ENCODE data around the gene AP2B1. TPM values are rescaled to one million over a fixed set of nuclear protein-coding genes. Genes with fewer than 3 reads are reported as not detected.

Gene AP2B1
- total RNA-seq, 1 donor from 2014 or later, result 330 TPM

DNA sequence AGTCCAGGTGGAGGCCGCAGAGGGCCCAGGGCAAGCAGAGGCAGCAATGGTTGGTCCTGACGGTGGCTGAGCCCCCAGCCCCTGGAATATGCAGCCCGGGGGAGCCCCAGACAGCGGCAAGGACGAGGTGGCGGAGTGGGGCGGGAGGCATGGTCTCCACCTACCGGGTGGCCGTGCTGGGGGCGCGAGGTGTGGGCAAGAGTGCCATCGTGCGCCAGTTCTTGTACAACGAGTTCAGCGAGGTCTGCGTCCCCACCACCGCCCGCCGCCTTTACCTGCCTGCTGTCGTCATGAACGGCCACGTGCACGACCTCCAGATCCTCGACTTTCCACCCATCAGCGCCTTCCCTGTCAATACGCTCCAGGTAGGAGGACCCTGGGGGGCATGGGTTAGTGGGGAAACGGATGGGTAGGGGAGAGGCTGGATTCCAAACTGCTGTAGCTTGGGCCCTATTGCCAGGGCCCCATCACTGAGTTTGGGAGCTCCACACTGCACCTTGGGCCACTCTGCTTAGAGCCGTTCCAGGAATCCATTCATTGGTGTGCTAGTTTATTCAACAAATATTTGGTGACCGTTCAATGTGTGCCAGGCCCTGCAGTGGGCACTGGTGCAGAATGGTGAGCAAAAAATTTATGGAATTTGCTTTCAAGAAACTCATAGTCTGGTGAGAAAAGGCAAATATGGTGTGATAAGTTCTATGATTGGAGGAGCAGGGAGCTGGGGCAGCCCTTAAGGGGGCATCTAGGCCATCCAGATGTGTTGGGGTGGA lies 148.1 kb downstream of the AP2B1 start:
- Mint-ChIP-seq H3K36me3 (ENCODE audit: low read depth, unreplicated experiment) (peaks cover 4% of the 10 kb centered on the region), H3K27ac (ENCODE audit: unreplicated experiment) (no peak overlapping the region)
- DNase-seq (ENCODE audit: low spot score), result no peak

GRCh38 chr17:35736236-35736635 lies 149.1 kb downstream of the AP2B1 start:
- Mint-ChIP-seq H3K27me3 (ENCODE audit: unreplicated experiment) (peaks cover 11% of the 10 kb centered on the region), H3K9me3 (ENCODE audit: unreplicated experiment) (no peaks in the 10 kb centered on the region), H3K36me3 (ENCODE audit: low read depth, unreplicated experiment) (peaks cover 4% of the 10 kb centered on the region), H3K4me1 (ENCODE audit: unreplicated experiment) (peaks cover under 1% of the 10 kb centered on the region), H3K27ac (ENCODE audit: unreplicated experiment) (no peak overlapping the region), H3K4me3 (ENCODE audit: unreplicated experiment) (no peak overlapping the region)
- no peak for DNase-seq (ENCODE audit: low spot score)
- TF ChIP-seq CTCF (IDR thresholded peaks at IDR 0.05; ENCODE audit: unreplicated experiment), result no peak

More for the DNA sequence above, 148.1 kb downstream of the AP2B1 start:
- Mint-ChIP-seq H3K27me3 (ENCODE audit: unreplicated experiment) (peaks cover 16% of the 10 kb centered on the region), H3K4me1 (ENCODE audit: unreplicated experiment) (peaks cover 9% of the 10 kb centered on the region), H3K4me3 (ENCODE audit: unreplicated experiment) (no peak overlapping the region), H3K9me3 (ENCODE audit: unreplicated experiment) (no peaks in the 10 kb centered on the region)
- no peak for TF ChIP-seq CTCF (IDR thresholded peaks at IDR 0.05; ENCODE audit: unreplicated experiment)

DNA sequence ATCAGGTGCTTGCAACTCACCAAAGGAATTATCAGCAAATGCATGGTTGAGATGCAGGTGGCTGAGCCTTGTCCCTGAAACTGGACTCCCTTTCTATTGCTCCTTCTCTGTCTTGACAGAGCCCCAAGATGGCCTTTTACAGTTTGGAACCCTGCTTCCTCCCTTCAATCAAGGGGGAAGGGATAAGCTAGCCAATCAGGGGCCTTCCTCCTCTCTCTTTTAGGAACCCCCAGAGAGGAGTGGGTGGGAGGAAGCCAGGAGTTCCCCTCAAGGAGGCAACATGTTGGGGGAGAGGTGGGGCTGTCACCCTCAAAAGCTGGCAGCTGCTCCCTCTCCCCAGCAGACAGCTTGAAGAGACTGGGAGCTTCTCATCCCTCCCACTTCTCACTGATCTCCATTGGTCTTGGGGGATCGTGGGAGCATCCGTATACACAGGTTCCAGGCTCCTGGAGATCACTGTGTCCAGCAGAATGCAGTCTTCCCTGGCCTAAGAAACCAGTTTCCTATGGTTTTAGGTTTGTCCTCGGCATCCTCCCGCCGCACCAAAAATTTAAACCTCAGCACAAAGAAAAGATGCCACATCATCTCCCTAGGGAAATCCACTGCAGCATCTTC lies 151.5 kb downstream of the AP2B1 start:
- peaks cover 19% of the 10 kb centered on the region for H3K27me3 Mint-ChIP-seq (ENCODE audit: unreplicated experiment)

GRCh38 chr17:35740216-35740615 lies 153.1 kb downstream of the AP2B1 start:
- Mint-ChIP-seq H3K27ac (ENCODE audit: unreplicated experiment) (no peak overlapping the region), H3K4me3 (ENCODE audit: unreplicated experiment) (no peak overlapping the region), H3K36me3 (ENCODE audit: low read depth, unreplicated experiment) (no peaks in the 10 kb centered on the region), H3K27me3 (ENCODE audit: unreplicated experiment) (peaks cover 14% of the 10 kb centered on the region), H3K9me3 (ENCODE audit: unreplicated experiment) (no peaks in the 10 kb centered on the region), H3K4me1 (ENCODE audit: unreplicated experiment) (peaks cover 4% of the 10 kb centered on the region)
- TF ChIP-seq CTCF (IDR thresholded peaks at IDR 0.05; ENCODE audit: unreplicated experiment), result no peak
- DNase-seq (ENCODE audit: low spot score), result no peak

More for the DNA sequence above, 151.5 kb downstream of the AP2B1 start:
- DNase-seq (ENCODE audit: low spot score), result no peak
- peaks cover 4% of the 10 kb centered on the region for H3K36me3 Mint-ChIP-seq (ENCODE audit: low read depth, unreplicated experiment)
- no peak overlapping the region for H3K4me3 Mint-ChIP-seq (ENCODE audit: unreplicated experiment)
- TF ChIP-seq CTCF (IDR thresholded peaks at IDR 0.05; ENCODE audit: unreplicated experiment), result no peak
- no peaks in the 10 kb centered on the region for H3K9me3 Mint-ChIP-seq (ENCODE audit: unreplicated experiment)
- H3K27ac Mint-ChIP-seq (ENCODE audit: unreplicated experiment), result no peak overlapping the region
- peaks cover 4% of the 10 kb centered on the region for H3K4me1 Mint-ChIP-seq (ENCODE audit: unreplicated experiment)
